Body of pancreas (tissue), 4 donors: ENCODE measurements around the gene RNF17.

Experiments
- CTCF ChIP-seq, 7 experiments: fragments of 450-650 bp in 4 of 7; fragments of 200-600 bp in 3 of 7; sonication (generic) in 3 of 7; IDR thresholded peaks; one replicate each; pipeline ENCODE4 v1.5.1; 2016 to 2019; ENCODE audit warnings: antibody characterized with exemption in 7 of 7
- POLR2A ChIP-seq, 3 donors: fragments of 450-650 bp; IDR thresholded peaks; one replicate each; pipeline ENCODE4 v1.6.1; 2016; ENCODE audit warnings: antibody characterized with exemption in 3 of 3, mild to moderate bottlenecking in 2 of 3

DNA sequence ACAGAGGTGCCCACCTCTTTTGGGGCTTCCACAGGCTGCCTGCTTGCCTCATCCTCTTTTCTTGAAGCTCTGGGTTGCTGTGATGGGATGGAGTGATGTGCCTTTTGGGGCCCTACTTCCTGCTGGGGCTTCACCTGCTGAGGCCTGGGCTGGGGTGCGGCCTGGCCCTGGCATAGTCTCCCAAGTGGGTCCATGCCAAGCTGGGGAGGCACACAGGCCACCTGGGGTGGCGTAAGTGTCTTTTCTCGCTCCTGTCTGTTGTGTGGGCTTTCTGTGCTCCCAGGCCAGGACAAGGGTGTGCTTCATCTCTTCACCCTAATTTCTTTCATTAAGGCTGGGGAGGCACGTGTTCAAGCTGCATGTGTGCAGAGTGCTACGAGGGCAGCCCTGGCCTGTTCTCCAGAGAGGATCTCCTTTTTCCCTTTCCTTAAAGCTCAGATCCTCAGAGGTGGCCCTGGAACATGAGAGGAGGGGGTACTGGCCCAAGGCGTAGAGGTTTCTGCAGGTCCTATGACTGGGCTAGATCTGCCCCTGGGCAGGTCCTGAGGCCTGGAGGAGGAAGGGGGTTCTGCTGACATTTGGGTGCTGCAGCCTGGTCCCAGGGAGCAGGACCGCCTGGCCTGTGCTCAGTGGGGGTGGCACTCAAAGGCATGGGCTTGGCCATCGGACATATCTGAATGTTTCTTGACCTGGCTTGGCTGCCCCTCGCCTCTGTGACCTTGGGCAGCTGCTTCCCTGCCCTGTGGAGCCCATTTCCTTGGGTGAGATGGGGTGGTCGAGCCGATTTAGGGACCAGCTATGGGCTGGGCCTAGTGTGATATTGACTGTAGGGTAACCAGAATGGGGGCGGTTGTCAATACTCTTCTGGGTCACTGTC is 23.7 kb upstream of the RNF17 start:
- no peak for TF ChIP-seq CTCF (IDR thresholded peaks at IDR 0.05)
- no peak for TF ChIP-seq POLR2A (IDR thresholded peaks at IDR 0.05)
